B cell (primary cell): ENCODE data around the gene VPS26A.

Experiments
- CTCF ChIP-seq: fragments of 200-600 bp; IDR thresholded peaks from one replicate; pipeline ENCODE4 v1.8.0; 2022; ENCODE audit warnings: antibody characterized with exemption, mild to moderate bottlenecking
- EZH2 ChIP-seq: IDR thresholded peaks from 2 replicates; pipeline ENCODE4 v1.6.1; 2012; ENCODE audit warnings: borderline replicate concordance, low read depth, mild to moderate bottlenecking, moderate library complexity, low read length; ENCODE audit not compliant: insufficient read depth, poor library complexity, severe bottlenecking

DNA sequence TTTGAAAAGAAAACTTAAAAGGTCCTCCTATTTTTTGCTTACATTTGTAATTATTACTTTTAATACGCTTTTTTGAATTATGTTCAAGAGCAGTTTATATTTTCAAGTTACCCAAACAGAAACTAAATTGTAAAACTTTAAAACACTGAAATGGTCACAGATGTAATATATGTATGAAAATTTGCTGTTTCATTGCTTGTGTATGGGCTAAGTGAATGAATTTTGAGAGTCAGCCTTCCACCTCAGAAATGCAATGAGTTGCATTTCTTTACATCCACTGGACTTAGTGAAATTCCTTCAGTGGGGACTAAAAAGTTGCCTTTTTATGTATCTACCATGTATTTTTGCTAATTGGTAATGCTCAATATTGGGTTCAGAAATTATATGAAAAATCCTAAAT lies 1.6 kb downstream of the VPS26A start:
- TF ChIP-seq CTCF (no peak), EZH2 (no peak)
